OCI-LY3 (cell line): Measurements from ENCODE around the gene SLC25A18.

Source experiments
- H2AFZ ChIP-seq: fragments of 200-600, 300-600 bp; shearing (Covaris generic); 2 replicates; pipeline ENCODE4 v1.6.0; 2014; ENCODE audit warnings: antibody characterized with exemption, low read depth, low read length
- H3K27ac ChIP-seq: fragments of 200-600, 300-600 bp; sonication (generic); 2 replicates; pipeline ENCODE4 v1.5.1; 2014; ENCODE audit warnings: mild to moderate bottlenecking, low read length, moderate library complexity, mixed read lengths
- H3K27me3 ChIP-seq: fragments of 200-600, 300-600 bp; sonication (generic); 2 replicates; pipeline ENCODE4 v1.6.1; 2014; ENCODE audit warnings: low read depth, low read length, mixed read lengths
- H3K36me3 ChIP-seq: fragments of 200-600, 300-600 bp; sonication (generic); replicated peaks from 2 replicates; pipeline ENCODE3; 2014; ENCODE audit warnings: low read depth, low read length, mixed read lengths
- H3K4me1 ChIP-seq: fragments of 300-600, 200-600 bp; sonication (generic); 2 replicates; pipeline ENCODE4 v1.6.1; 2014; ENCODE audit warnings: low read length, mixed read lengths
- H3K4me2 ChIP-seq: fragments of 200-600, 300-600 bp; sonication (generic); 2 replicates; pipeline ENCODE4 v1.6.1; 2014; ENCODE audit warnings: low read length, mixed read lengths
- H3K4me3 ChIP-seq: fragments of 300-600, 200-600 bp; sonication (generic); 2 replicates; pipeline ENCODE4 v1.5.1; 2014; ENCODE audit warnings: antibody characterized with exemption, mild to moderate bottlenecking, low read length, moderate library complexity
- H3K79me2 ChIP-seq: fragments of 300-600, 200-600 bp; shearing (Covaris generic); 2 replicates; pipeline ENCODE4 v1.6.1; 2014; ENCODE audit warnings: mild to moderate bottlenecking, low read length, mixed read lengths
- H3K9ac ChIP-seq: fragments of 300-600, 200-600 bp; shearing (Covaris generic); 2 replicates; pipeline ENCODE4 v1.6.0; 2014; ENCODE audit warnings: mild to moderate bottlenecking, low read length, moderate library complexity
- H3K9me3 ChIP-seq: fragments of 200-600, 300-600 bp; shearing (Covaris generic); 2 replicates; pipeline ENCODE4 v1.6.1; 2014; ENCODE audit warnings: low read length, mixed read lengths; ENCODE audit not compliant: insufficient read depth
- H4K20me1 ChIP-seq: fragments of 200-600, 300-600 bp; sonication (generic); 2 replicates; pipeline ENCODE4 v1.6.1; 2016; ENCODE audit warnings: low read length, mixed read lengths; ENCODE audit not compliant: insufficient read depth
- EZH2phosphoT487 ChIP-seq: fragments of 200-600 bp; shearing (Covaris generic); IDR thresholded peaks from 2 replicates; pipeline ENCODE4 v1.6.1; 2018; ENCODE audit warnings: antibody characterized with exemption, mixed run types, low read depth
- TF ChIP-seq, protein P1 (sequence below): fragments of 200-600, 300-600 bp; sonication (generic); IDR thresholded peaks from 2 replicates; pipeline ENCODE4 v1.5.1; 2014; ENCODE audit warnings: antibody characterized with exemption, low read length, low read depth

Gene SLC25A18

DNA sequence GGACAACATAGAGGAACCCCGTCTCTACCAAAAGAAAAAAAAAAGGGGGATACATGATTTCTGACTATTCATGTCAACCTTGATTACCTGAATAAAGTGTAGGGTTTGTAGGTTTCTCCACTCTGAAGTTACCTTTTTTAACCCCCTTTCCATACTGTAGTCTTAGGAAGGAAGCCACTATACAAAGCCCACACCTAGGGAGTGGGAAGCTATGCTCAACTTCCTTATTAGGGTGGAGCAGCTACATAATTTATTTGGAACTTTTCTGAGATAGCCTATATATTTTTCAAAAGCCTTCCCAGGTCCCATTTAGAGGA is 65.8 kb downstream of the SLC25A18 start:
- peak overlapping the region; percentile 79 for H3K4me2 ChIP-seq
- no peaks in the 10 kb centered on the region for H3K9me3 ChIP-seq
- TF ChIP-seq EZH2phosphoT487: no peak
- TF ChIP-seq, protein P1, sequence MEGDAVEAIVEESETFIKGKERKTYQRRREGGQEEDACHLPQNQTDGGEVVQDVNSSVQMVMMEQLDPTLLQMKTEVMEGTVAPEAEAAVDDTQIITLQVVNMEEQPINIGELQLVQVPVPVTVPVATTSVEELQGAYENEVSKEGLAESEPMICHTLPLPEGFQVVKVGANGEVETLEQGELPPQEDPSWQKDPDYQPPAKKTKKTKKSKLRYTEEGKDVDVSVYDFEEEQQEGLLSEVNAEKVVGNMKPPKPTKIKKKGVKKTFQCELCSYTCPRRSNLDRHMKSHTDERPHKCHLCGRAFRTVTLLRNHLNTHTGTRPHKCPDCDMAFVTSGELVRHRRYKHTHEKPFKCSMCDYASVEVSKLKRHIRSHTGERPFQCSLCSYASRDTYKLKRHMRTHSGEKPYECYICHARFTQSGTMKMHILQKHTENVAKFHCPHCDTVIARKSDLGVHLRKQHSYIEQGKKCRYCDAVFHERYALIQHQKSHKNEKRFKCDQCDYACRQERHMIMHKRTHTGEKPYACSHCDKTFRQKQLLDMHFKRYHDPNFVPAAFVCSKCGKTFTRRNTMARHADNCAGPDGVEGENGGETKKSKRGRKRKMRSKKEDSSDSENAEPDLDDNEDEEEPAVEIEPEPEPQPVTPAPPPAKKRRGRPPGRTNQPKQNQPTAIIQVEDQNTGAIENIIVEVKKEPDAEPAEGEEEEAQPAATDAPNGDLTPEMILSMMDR: no peak
- H3K9ac ChIP-seq: peak overlapping the region; percentile 75
- H4K20me1 ChIP-seq: no peaks in the 10 kb centered on the region
- peaks cover 47% of the 10 kb centered on the region for H3K79me2 ChIP-seq
- H2AFZ ChIP-seq: peak overlapping the region; percentile 92
- peaks cover 13% of the 10 kb centered on the region for H3K4me1 ChIP-seq
- H3K4me3 ChIP-seq: peak overlapping the region; percentile 85
- H3K36me3 ChIP-seq: no peaks in the 10 kb centered on the region
- peak overlapping the region; percentile 45 for H3K27ac ChIP-seq
- no peaks in the 10 kb centered on the region for H3K27me3 ChIP-seq

DNA sequence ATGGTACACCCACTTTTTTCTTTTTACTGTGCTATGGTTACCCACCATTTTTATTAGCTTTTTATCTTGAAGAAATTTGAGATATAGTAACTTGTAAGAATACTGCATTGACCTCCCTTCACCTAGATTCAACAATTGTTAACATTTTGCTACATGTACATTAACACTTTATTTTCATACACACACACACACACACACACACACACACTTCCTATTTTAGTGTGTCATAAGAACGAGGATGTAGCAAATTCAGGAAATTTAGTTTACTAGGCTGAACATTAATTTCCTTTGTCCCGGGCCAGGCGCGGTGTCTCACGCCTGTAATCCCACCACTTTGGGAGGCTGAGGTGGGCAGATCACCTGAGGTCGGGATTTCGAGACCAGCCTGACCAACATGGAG is 66.3 kb downstream of the SLC25A18 start:
- no peak overlapping the region for H3K27ac ChIP-seq
- H3K9ac ChIP-seq: peak overlapping the region; percentile 75
- H3K9me3 ChIP-seq: no peaks in the 10 kb centered on the region
- no peaks in the 10 kb centered on the region for H4K20me1 ChIP-seq
- H3K4me1 ChIP-seq: peaks cover 13% of the 10 kb centered on the region
- H3K4me3 ChIP-seq: peak overlapping the region; percentile 85
- peak overlapping the region; percentile 79 for H3K4me2 ChIP-seq
- peaks cover 42% of the 10 kb centered on the region for H3K79me2 ChIP-seq
- no peaks in the 10 kb centered on the region for H3K27me3 ChIP-seq
- TF ChIP-seq, protein P1: no peak
- no peak for TF ChIP-seq EZH2phosphoT487
- no peak overlapping the region for H2AFZ ChIP-seq
- H3K36me3 ChIP-seq: no peaks in the 10 kb centered on the region

DNA sequence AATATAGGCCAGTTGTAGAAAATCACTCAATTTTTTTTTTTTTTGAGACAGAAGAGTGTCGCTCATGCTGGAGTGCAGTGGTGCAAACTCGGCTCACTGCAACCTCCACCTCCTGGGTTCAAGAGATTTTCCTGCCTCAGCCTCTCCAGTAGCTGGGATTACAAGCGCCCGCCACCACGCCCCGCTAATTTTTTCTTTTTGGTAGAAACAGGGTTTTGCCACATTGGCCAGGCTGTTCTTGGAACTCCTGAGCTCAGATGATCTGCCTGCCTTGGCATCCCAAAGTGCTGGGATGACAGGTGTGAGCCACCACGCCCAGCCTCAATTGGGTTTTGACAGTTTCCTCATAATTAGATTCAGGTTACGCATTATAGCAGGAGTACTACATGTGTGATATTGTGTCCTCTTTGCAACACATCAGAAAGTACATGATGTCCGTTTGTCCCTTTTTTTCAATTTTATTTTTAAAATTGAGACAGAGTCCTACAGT is 67.8 kb downstream of the SLC25A18 start:
- Histone ChIP-seq H4K20me1 (no peaks in the 10 kb centered on the region), H3K4me1 (peaks cover 13% of the 10 kb centered on the region), H3K27ac (no peak overlapping the region), H2AFZ (no peak overlapping the region), H3K9me3 (no peaks in the 10 kb centered on the region), H3K79me2 (peaks cover 29% of the 10 kb centered on the region), H3K9ac (no peak overlapping the region), H3K36me3 (no peaks in the 10 kb centered on the region), H3K4me2 (no peak overlapping the region), H3K27me3 (no peaks in the 10 kb centered on the region), H3K4me3 (no peak overlapping the region)
- TF ChIP-seq, protein P1: no peak
- TF ChIP-seq EZH2phosphoT487: no peak

DNA sequence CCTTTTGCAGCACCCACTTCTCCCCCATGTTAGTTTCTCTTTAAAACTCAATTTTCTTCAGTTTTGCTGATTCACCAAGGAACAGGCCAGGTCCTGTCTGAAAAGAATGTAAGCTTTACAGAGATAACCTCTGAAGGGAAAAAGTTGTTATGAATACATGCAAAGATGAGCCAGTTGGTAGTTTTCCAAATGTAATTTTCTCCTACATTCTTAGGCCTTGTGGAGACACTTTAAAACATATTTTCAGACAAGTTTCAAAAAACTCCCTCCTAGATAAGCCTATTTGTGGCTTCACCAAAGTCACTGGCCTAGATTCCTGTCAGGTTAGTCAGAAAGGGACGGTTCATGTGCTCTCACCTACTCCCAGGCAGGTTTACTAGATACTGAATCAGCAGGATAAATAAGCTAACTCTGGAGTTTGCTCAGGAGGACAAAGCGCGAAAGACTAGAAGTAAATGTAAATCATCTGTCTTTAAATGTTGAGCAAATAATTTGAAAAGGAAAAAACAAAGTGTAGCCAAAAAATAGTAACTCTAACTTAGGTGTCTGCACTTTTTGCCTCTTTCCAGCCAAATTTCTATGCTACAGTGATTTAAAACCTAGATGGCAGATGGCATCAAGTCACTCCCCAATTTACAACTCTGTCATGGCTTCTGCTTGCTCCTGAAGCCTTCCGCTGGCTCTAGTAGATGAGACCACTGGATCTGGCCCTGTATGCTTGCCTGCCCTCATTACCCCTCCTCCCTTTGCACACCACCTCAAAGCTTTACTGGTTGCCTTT is 70.1 kb downstream of the SLC25A18 start:
- Histone ChIP-seq H2AFZ (no peak overlapping the region), H4K20me1 (no peaks in the 10 kb centered on the region), H3K27me3 (no peaks in the 10 kb centered on the region), H3K9ac (no peak overlapping the region), H3K4me3 (no peak overlapping the region), H3K4me1 (peaks cover 11% of the 10 kb centered on the region), H3K9me3 (no peaks in the 10 kb centered on the region), H3K4me2 (no peak overlapping the region), H3K36me3 (no peaks in the 10 kb centered on the region), H3K27ac (no peak overlapping the region), H3K79me2 (peaks cover 12% of the 10 kb centered on the region)
- TF ChIP-seq, protein P1: no peak
- TF ChIP-seq EZH2phosphoT487: no peak
